Naive thymus-derived CD8-positive, alpha-beta T cell (primary cell): Measurements from ENCODE around the gene RAB1B. TPM values are rescaled to one million over a fixed set of nuclear protein-coding genes. Genes with fewer than 3 reads are reported as not detected.
"Not testable (repeated sequence)": the region's sequence is repeated elsewhere in the genome, so short reads cannot be mapped to it uniquely, and the experiment has no call there.

ENCODE experiments used
- ATAC-seq, 2 donors: fragments of 150-1000 bp; cut with Tn5 transposase in 1 of 2; sonication (Bioruptor Pico), chemical (Tn5 transposase) in 1 of 2; 1 replicate in 1 of 2; 2 replicates in 1 of 2; pipeline ENCODE4 v1.10.0; 2021; ENCODE audit warnings: mild to moderate bottlenecking in 2 of 2, moderate library complexity in 2 of 2
- POLR2A ChIA-PET: fragments of 350-600 bp; sonication (Branson Sonifier 250); formaldehyde crosslinking; loops from one replicate; lab custom pipeline; 2021; ENCODE audit warnings: antibody characterized with exemption; lab: Charles Lee
- DNase-seq, 10 donors: peaks; one replicate each; pipeline versions ENCODE4 v3.0.0 to v3.0.0-alpha.2; 2020 to 2022
- H3K27ac Mint-ChIP-seq, 10 donors: one replicate each; pipeline ENCODE4 v1.8.0; 2020 to 2022; ENCODE audit warnings: mild to moderate bottlenecking in 10 of 10, mixed read lengths in 10 of 10, moderate library complexity in 4 of 10, inconsistent platforms in 1 of 10
- H3K27me3 Mint-ChIP-seq, 5 donors: one replicate each; pipeline ENCODE4 v1.8.0; 2021 to 2022; ENCODE audit warnings: mixed read lengths in 5 of 5
- H3K36me3 Mint-ChIP-seq, 3 donors: one replicate each; pipeline ENCODE4 v1.8.0; 2020 to 2022; ENCODE audit warnings: mixed read lengths in 3 of 3, mild to moderate bottlenecking in 2 of 3, inconsistent platforms in 1 of 3
- H3K4me1 Mint-ChIP-seq, 4 donors: one replicate each; pipeline ENCODE4 v1.8.0; 2021 to 2022; ENCODE audit warnings: mixed read lengths in 4 of 4
- H3K4me3 Mint-ChIP-seq, 10 donors: one replicate each; pipeline ENCODE4 v1.8.0; 2020 to 2022; ENCODE audit warnings: mild to moderate bottlenecking in 10 of 10, mixed read lengths in 10 of 10, moderate library complexity in 6 of 10, inconsistent platforms in 1 of 10
- H3K9me3 Mint-ChIP-seq, 9 donors: one replicate each; pipeline ENCODE4 v1.8.0; 2020 to 2022; ENCODE audit warnings: mixed read lengths in 9 of 9, mild to moderate bottlenecking in 3 of 9, inconsistent platforms in 1 of 9, moderate library complexity in 1 of 9
- polyA plus RNA-seq, 3 donors: library from polyadenylated mRNA; unstranded; fragments of 300-500 nt; fragmentation: Illumina TruSeq; gene quantifications; one replicate each; pipeline ENCODE4 v1.2.3, GENCODE V29; 2021
- total RNA-seq, 8 experiments: library from RNA in 2 of 8; stranded (reverse) in 2 of 8; gene quantifications; one replicate each; pipeline ENCODE4 v1.2.3 and lab custom pipeline; 2021 to 2026

Gene RAB1B
- total and polyA plus RNA-seq, 5 experiments from 2014 or later, result 13.1 to 69.2 (median 16.1) TPM

- DNase-seq (no peak), ATAC-seq (no peak)
- peak overlapping the region in 1 of 10 donors; percentile 21 for H3K27ac Mint-ChIP-seq
- H3K4me1 Mint-ChIP-seq, result peaks cover 16 to 35% (median 25%) of the 10 kb centered on the region in 4 donors
- no peaks in the 10 kb centered on the region for H3K36me3 Mint-ChIP-seq
- H3K27me3 Mint-ChIP-seq, result peaks cover 2 to 23% (median 13%) of the 10 kb centered on the region in 5 donors
- H3K9me3 Mint-ChIP-seq, result no peaks in the 10 kb centered on the region
- peak overlapping the region in 1 of 10 donors; percentile 55 for H3K4me3 Mint-ChIP-seq
- POLR2A ChIA-PET, result interaction anchor here (0.6 kb wide), 1 partner anchor 872 kb away, joined by 6 read pairs; no protein-coding TSS in a partner anchor
Measured at GRCh38 chr11:66293777-66294625, 25.6 kb downstream of the RAB1B start.

GRCh38 chr11:66294626-66295620 is 26.5 kb downstream of the RAB1B start:
- Mint-ChIP-seq H3K9me3 (no peaks in the 10 kb centered on the region), H3K27me3 (peaks cover 2 to 21% (median 13%) of the 10 kb centered on the region in 5 donors), H3K36me3 (no peaks in the 10 kb centered on the region), H3K4me1 (peaks cover 9 to 25% (median 17%) of the 10 kb centered on the region in 4 donors), H3K4me3 (no peak overlapping the region), H3K27ac (no peak overlapping the region)
- POLR2A ChIA-PET, result no interaction called here
- no peak for DNase-seq
- ATAC-seq, result no peak

GRCh38 chr11:66297610-66298009 is 29.2 kb downstream of the RAB1B start:
- Mint-ChIP-seq H3K27ac (no peak overlapping the region), H3K4me3 (no peak overlapping the region), H3K27me3 (peaks cover 2 to 14% (median 11%) of the 10 kb centered on the region in 5 donors), H3K36me3 (no peaks in the 10 kb centered on the region), H3K9me3 (no peaks in the 10 kb centered on the region), H3K4me1 (peaks cover 2 to 9% (median 4%) of the 10 kb centered on the region in 4 donors)
- POLR2A ChIA-PET, result interaction anchor here (0.6 to 1.3 kb wide), 3 partner anchors 8 to 34 kb away, joined by 3 to 5 read pairs (median 3); partner anchors contain the start of gene YIF1A
- DNase-seq, result no peak
- ATAC-seq, result no peak

GRCh38 chr11:66299186-66299585 is 30.7 kb downstream of the RAB1B start:
- Mint-ChIP-seq H3K36me3 (no peaks in the 10 kb centered on the region), H3K4me1 (no peaks in the 10 kb centered on the region), H3K4me3 (no peak overlapping the region), H3K27ac (no peak overlapping the region), H3K27me3 (peaks cover 0 to 3% (median 0%) of the 10 kb centered on the region in 5 donors), H3K9me3 (no peaks in the 10 kb centered on the region)
- no peak for DNase-seq
- POLR2A ChIA-PET, result no interaction called here
- no peak for ATAC-seq

GRCh38 chr11:66302656-66303055 is 34.2 kb downstream of the RAB1B start:
- DNase-seq, result no peak
- Mint-ChIP-seq H3K4me3 (no peak overlapping the region), H3K9me3 (no peaks in the 10 kb centered on the region), H3K27me3 (no peaks in the 10 kb centered on the region), H3K4me1 (no peaks in the 10 kb centered on the region), H3K36me3 (no peaks in the 10 kb centered on the region), H3K27ac (no peak overlapping the region)
- POLR2A ChIA-PET, result interaction anchor here (1.0 kb wide), 1 partner anchor 14 kb away, joined by 3 read pairs; the partner anchor contains the start of gene YIF1A
- ATAC-seq, result no peak

- POLR2A ChIA-PET, result interaction anchor here (4.8 kb wide), 1 partner anchor 21 kb away, joined by 45 read pairs; no protein-coding TSS in a partner anchor
- Mint-ChIP-seq H3K27me3 (no peaks in the 10 kb centered on the region), H3K36me3 (no peaks in the 10 kb centered on the region), H3K9me3 (no peaks in the 10 kb centered on the region), H3K4me1 (peaks cover 3 to 12% (median 7%) of the 10 kb centered on the region in 4 donors), H3K4me3 (peak overlapping the region in 1 of 10 donors; percentile 14), H3K27ac (peak overlapping the region in 2 of 10 donors; percentile 13 to 51)
- DNase-seq (no peak), ATAC-seq (no peak)
Measured at GRCh38 chr11:66309475-66309874, 41.0 kb downstream of the RAB1B start.

GRCh38 chr11:66310324-66310723 is 41.9 kb downstream of the RAB1B start:
- ATAC-seq (no peak), DNase-seq (no peak)
- no peaks in the 10 kb centered on the region for H3K27me3 Mint-ChIP-seq
- H3K36me3 Mint-ChIP-seq, result peaks cover 0 to 2% (median 0%) of the 10 kb centered on the region in 3 donors
- no peak overlapping the region for H3K4me3 Mint-ChIP-seq
- peak overlapping the region in 1 of 10 donors; percentile 47 for H3K27ac Mint-ChIP-seq
- H3K4me1 Mint-ChIP-seq, result peaks cover 7 to 18% (median 12%) of the 10 kb centered on the region in 4 donors
- H3K9me3 Mint-ChIP-seq, result no peaks in the 10 kb centered on the region
- POLR2A ChIA-PET, result interaction anchor here (0.7 to 4.8 kb wide), 3 partner anchors 20 to 954 kb away, joined by 3 to 45 read pairs (median 12); no protein-coding TSS in a partner anchor

- Mint-ChIP-seq H3K27ac (peak overlapping the region in 2 of 10 donors; percentile 47 to 100), H3K4me3 (peak overlapping the region in 2 of 10 donors; percentile 8 to 73)
Measured at GRCh38 chr11:66310803-66311440, 42.5 kb downstream of the RAB1B start.

GRCh38 chr11:66311470-66311964 is 43.1 kb downstream of the RAB1B start:
- peaks cover 0 to 4% (median 4%) of the 10 kb centered on the region in 3 donors for H3K36me3 Mint-ChIP-seq
- peak in 1 of 2 donors; percentile 29 for ATAC-seq
- no peak for DNase-seq
- peaks cover 16 to 28% (median 20%) of the 10 kb centered on the region in 4 donors for H3K4me1 Mint-ChIP-seq
- no peaks in the 10 kb centered on the region for H3K9me3 Mint-ChIP-seq
- H3K27ac Mint-ChIP-seq, result peak overlapping the region; percentile 92 to 100 (median 99)
- H3K4me3 Mint-ChIP-seq, result peak overlapping the region; percentile 73 to 99 (median 96)
- POLR2A ChIA-PET, result interaction anchor here (0.7 to 7.7 kb wide), 15 partner anchors 11 to 1033 kb away, joined by 3 to 126 read pairs (median 8); partner anchors contain the start of genes BRMS1, RAB1B, RIN1 and SLC29A2
- no peaks in the 10 kb centered on the region for H3K27me3 Mint-ChIP-seq

More at GRCh38 chr11:66310803-66311440, 42.5 kb downstream of the RAB1B start:
- not testable (repeated sequence) for DNase-seq, H3K36me3 Mint-ChIP-seq, ATAC-seq, H3K27me3 Mint-ChIP-seq, H3K9me3 Mint-ChIP-seq
- POLR2A ChIA-PET, result interaction anchor here (0.7 to 7.7 kb wide), 14 partner anchors 11 to 1034 kb away, joined by 3 to 126 read pairs (median 9); partner anchors contain the start of genes BRMS1, RAB1B, RIN1 and SLC29A2
- H3K4me1 Mint-ChIP-seq, result peaks cover 13 to 24% (median 17%) of the 10 kb centered on the region in 4 donors

- Mint-ChIP-seq H3K9me3 (no peaks in the 10 kb centered on the region), H3K27ac (peak overlapping the region; percentile 92 to 100 (median 99)), H3K27me3 (no peaks in the 10 kb centered on the region), H3K4me3 (peak overlapping the region; percentile 73 to 99 (median 96)), H3K4me1 (peaks cover 16 to 28% (median 20%) of the 10 kb centered on the region in 4 donors), H3K36me3 (peaks cover 0 to 4% (median 4%) of the 10 kb centered on the region in 3 donors)
- POLR2A ChIA-PET, result interaction anchor here (0.6 to 7.7 kb wide), 36 partner anchors 8 to 1533 kb away, joined by 3 to 126 read pairs (median 5); partner anchors contain the start of genes B4GAT1, BRMS1, CCDC85B and KAT5
- ATAC-seq (peak; percentile 70 to 76), DNase-seq (peak; percentile 95 to 100 (median 100))
Measured at GRCh38 chr11:66311965-66312548, 43.6 kb downstream of the RAB1B start.
